OCI-LY3 (cell line): ENCODE measurements around the gene TRAPPC2L.

Experiments used
- H2AFZ ChIP-seq: fragments of 200-600, 300-600 bp; shearing (Covaris generic); 2 replicates; pipeline ENCODE4 v1.6.0; 2014; ENCODE audit warnings: antibody characterized with exemption, low read depth, low read length
- H3K27ac ChIP-seq: fragments of 200-600, 300-600 bp; sonication (generic); 2 replicates; pipeline ENCODE4 v1.5.1; 2014; ENCODE audit warnings: mild to moderate bottlenecking, low read length, moderate library complexity, mixed read lengths
- H3K27me3 ChIP-seq: fragments of 200-600, 300-600 bp; sonication (generic); 2 replicates; pipeline ENCODE4 v1.6.1; 2014; ENCODE audit warnings: low read depth, low read length, mixed read lengths
- H3K36me3 ChIP-seq: fragments of 200-600, 300-600 bp; sonication (generic); replicated peaks from 2 replicates; pipeline ENCODE3; 2014; ENCODE audit warnings: low read depth, low read length, mixed read lengths
- H3K4me1 ChIP-seq: fragments of 300-600, 200-600 bp; sonication (generic); 2 replicates; pipeline ENCODE4 v1.6.1; 2014; ENCODE audit warnings: low read length, mixed read lengths
- H3K4me2 ChIP-seq: fragments of 200-600, 300-600 bp; sonication (generic); 2 replicates; pipeline ENCODE4 v1.6.1; 2014; ENCODE audit warnings: low read length, mixed read lengths
- H3K4me3 ChIP-seq: fragments of 300-600, 200-600 bp; sonication (generic); 2 replicates; pipeline ENCODE4 v1.5.1; 2014; ENCODE audit warnings: antibody characterized with exemption, mild to moderate bottlenecking, low read length, moderate library complexity
- H3K79me2 ChIP-seq: fragments of 300-600, 200-600 bp; shearing (Covaris generic); 2 replicates; pipeline ENCODE4 v1.6.1; 2014; ENCODE audit warnings: mild to moderate bottlenecking, low read length, mixed read lengths
- H3K9ac ChIP-seq: fragments of 300-600, 200-600 bp; shearing (Covaris generic); 2 replicates; pipeline ENCODE4 v1.6.0; 2014; ENCODE audit warnings: mild to moderate bottlenecking, low read length, moderate library complexity
- H3K9me3 ChIP-seq: fragments of 200-600, 300-600 bp; shearing (Covaris generic); 2 replicates; pipeline ENCODE4 v1.6.1; 2014; ENCODE audit warnings: low read length, mixed read lengths; ENCODE audit not compliant: insufficient read depth
- H4K20me1 ChIP-seq: fragments of 200-600, 300-600 bp; sonication (generic); 2 replicates; pipeline ENCODE4 v1.6.1; 2016; ENCODE audit warnings: low read length, mixed read lengths; ENCODE audit not compliant: insufficient read depth
- EZH2phosphoT487 ChIP-seq: fragments of 200-600 bp; shearing (Covaris generic); IDR thresholded peaks from 2 replicates; pipeline ENCODE4 v1.6.1; 2018; ENCODE audit warnings: antibody characterized with exemption, mixed run types, low read depth
- TF ChIP-seq, protein P1 (sequence below): fragments of 200-600, 300-600 bp; sonication (generic); IDR thresholded peaks from 2 replicates; pipeline ENCODE4 v1.5.1; 2014; ENCODE audit warnings: antibody characterized with exemption, low read length, low read depth

The TRAPPC2L gene

GRCh38 chr16:88809676-88810165 is 47.2 kb upstream of the TRAPPC2L start:
- H3K79me2 ChIP-seq, result peaks cover 40% of the 10 kb centered on the region
- TF ChIP-seq, protein P1, sequence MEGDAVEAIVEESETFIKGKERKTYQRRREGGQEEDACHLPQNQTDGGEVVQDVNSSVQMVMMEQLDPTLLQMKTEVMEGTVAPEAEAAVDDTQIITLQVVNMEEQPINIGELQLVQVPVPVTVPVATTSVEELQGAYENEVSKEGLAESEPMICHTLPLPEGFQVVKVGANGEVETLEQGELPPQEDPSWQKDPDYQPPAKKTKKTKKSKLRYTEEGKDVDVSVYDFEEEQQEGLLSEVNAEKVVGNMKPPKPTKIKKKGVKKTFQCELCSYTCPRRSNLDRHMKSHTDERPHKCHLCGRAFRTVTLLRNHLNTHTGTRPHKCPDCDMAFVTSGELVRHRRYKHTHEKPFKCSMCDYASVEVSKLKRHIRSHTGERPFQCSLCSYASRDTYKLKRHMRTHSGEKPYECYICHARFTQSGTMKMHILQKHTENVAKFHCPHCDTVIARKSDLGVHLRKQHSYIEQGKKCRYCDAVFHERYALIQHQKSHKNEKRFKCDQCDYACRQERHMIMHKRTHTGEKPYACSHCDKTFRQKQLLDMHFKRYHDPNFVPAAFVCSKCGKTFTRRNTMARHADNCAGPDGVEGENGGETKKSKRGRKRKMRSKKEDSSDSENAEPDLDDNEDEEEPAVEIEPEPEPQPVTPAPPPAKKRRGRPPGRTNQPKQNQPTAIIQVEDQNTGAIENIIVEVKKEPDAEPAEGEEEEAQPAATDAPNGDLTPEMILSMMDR, result no peak
- TF ChIP-seq EZH2phosphoT487, result no peak
- no peaks in the 10 kb centered on the region for H3K27me3 ChIP-seq
- H3K9me3 ChIP-seq, result no peaks in the 10 kb centered on the region
- H3K9ac ChIP-seq, result peak overlapping the region; percentile 73; the same call in 1 of the 2 replicates
- peak overlapping the region; percentile 84 for H3K4me3 ChIP-seq
- H4K20me1 ChIP-seq, result peaks cover 25% of the 10 kb centered on the region
- no peak overlapping the region for H3K27ac ChIP-seq
- peak overlapping the region; percentile 80 for H3K4me2 ChIP-seq
- H3K36me3 ChIP-seq, result peaks cover 44% of the 10 kb centered on the region
- H2AFZ ChIP-seq, result no peak overlapping the region
- peaks cover 16% of the 10 kb centered on the region for H3K4me1 ChIP-seq

GRCh38 chr16:88810166-88810911 is 46.6 kb upstream of the TRAPPC2L start:
- TF ChIP-seq EZH2phosphoT487, result no peak
- TF ChIP-seq, protein P1, result no peak
- Histone ChIP-seq H4K20me1 (peaks cover 20% of the 10 kb centered on the region; the same call in 1 of the 2 replicates), H2AFZ (no peak overlapping the region), H3K36me3 (peaks cover 40% of the 10 kb centered on the region), H3K79me2 (peaks cover 33% of the 10 kb centered on the region), H3K27me3 (no peaks in the 10 kb centered on the region), H3K27ac (peak overlapping the region; percentile 57), H3K4me2 (peak overlapping the region; percentile 80), H3K9me3 (no peaks in the 10 kb centered on the region), H3K9ac (peak overlapping the region; percentile 73), H3K4me1 (peaks cover 11% of the 10 kb centered on the region), H3K4me3 (peak overlapping the region; percentile 84)

- no peaks in the 10 kb centered on the region for H3K27me3 ChIP-seq
- H3K36me3 ChIP-seq, result peaks cover 33% of the 10 kb centered on the region
- peak overlapping the region; percentile 57 for H3K27ac ChIP-seq
- H3K4me3 ChIP-seq, result peak overlapping the region; percentile 84
- TF ChIP-seq, protein P1, result no peak
- no peak for TF ChIP-seq EZH2phosphoT487
- H3K79me2 ChIP-seq, result peaks cover 25% of the 10 kb centered on the region
- peak overlapping the region; percentile 73 for H3K9ac ChIP-seq
- peaks cover 11% of the 10 kb centered on the region for H3K4me1 ChIP-seq
- no peak overlapping the region for H2AFZ ChIP-seq
- H4K20me1 ChIP-seq, result peaks cover 20% of the 10 kb centered on the region; the same call in 1 of the 2 replicates
- no peaks in the 10 kb centered on the region for H3K9me3 ChIP-seq
- H3K4me2 ChIP-seq, result peak overlapping the region; percentile 80
These were observed 45.8 kb upstream of the TRAPPC2L start for GRCh38 chr16:88810912-88811768.
